NCI-H146 (cell line): ENCODE results near the gene DIAPH3.
"Not testable (repeated sequence)": the region's sequence is repeated elsewhere in the genome, so short reads cannot be mapped to it uniquely, and the experiment has no call there.

Experiments
- DNase-seq: peaks from one replicate; lab custom pipeline; 2025; lab: John Stamatoyannopoulos, UW

Gene DIAPH3

GRCh38 chr13:60163478-60164233 is at the start of gene DIAPH3:
DIAPH3 (minus strand) TSS chr13:60163928; CDS start chr13:60163766, 162 bp downstream.
- peak; percentile 96 for DNase-seq

GRCh38 chr13:60213236-60213744 is 49.6 kb upstream of the DIAPH3 start:
- no peak for DNase-seq

- no peak for DNase-seq
Observed at GRCh38 chr13:60211548-60211947, 47.8 kb upstream of the DIAPH3 start.

- DNase-seq = no peak
Observed at GRCh38 chr13:60210510-60211330, 47.0 kb upstream of the DIAPH3 start.

- not testable (repeated sequence) for DNase-seq
Observed at GRCh38 chr13:60205499-60205898, 41.8 kb upstream of the DIAPH3 start.

GRCh38 chr13:60201286-60201685 is 37.6 kb upstream of the DIAPH3 start:
- no peak for DNase-seq

- not testable (repeated sequence) for DNase-seq
Observed at GRCh38 chr13:60195893-60196292, 32.2 kb upstream of the DIAPH3 start.

GRCh38 chr13:60182907-60183306 is 19.2 kb upstream of the DIAPH3 start:
- DNase-seq = no peak

- DNase-seq = no peak
Observed at GRCh38 chr13:60178327-60178726, 14.6 kb upstream of the DIAPH3 start.

GRCh38 chr13:60175571-60175970 is 11.8 kb upstream of the DIAPH3 start:
- DNase-seq = no peak

GRCh38 chr13:60174113-60174512 is 10.4 kb upstream of the DIAPH3 start:
- DNase-seq = no peak

GRCh38 chr13:60172111-60172510 is 8.4 kb upstream of the DIAPH3 start:
- no peak for DNase-seq

GRCh38 chr13:60170414-60170813 is 6.7 kb upstream of the DIAPH3 start:
- DNase-seq = no peak

- no peak for DNase-seq
Observed at GRCh38 chr13:60169239-60170031, 5.7 kb upstream of the DIAPH3 start.

- DNase-seq = no peak
Observed at GRCh38 chr13:60167121-60167520, 3.4 kb upstream of the DIAPH3 start.

- DNase-seq = no peak
Observed at GRCh38 chr13:60165391-60166099, 1.8 kb upstream of the DIAPH3 start.

GRCh38 chr13:60164234-60164889 is 634 bp upstream of the DIAPH3 start:
- no peak for DNase-seq

GRCh38 chr13:60162096-60162495 is 1.6 kb downstream of the DIAPH3 start:
- no peak for DNase-seq

GRCh38 chr13:60158321-60158801 is 5.4 kb downstream of the DIAPH3 start:
- no peak for DNase-seq

- DNase-seq = no peak
Observed at GRCh38 chr13:60155978-60156377, 7.8 kb downstream of the DIAPH3 start.

GRCh38 chr13:60152904-60153303 is 10.8 kb downstream of the DIAPH3 start:
- DNase-seq = no peak
